Measurements from ENCODE around the gene HNRNPR.

DNA sequence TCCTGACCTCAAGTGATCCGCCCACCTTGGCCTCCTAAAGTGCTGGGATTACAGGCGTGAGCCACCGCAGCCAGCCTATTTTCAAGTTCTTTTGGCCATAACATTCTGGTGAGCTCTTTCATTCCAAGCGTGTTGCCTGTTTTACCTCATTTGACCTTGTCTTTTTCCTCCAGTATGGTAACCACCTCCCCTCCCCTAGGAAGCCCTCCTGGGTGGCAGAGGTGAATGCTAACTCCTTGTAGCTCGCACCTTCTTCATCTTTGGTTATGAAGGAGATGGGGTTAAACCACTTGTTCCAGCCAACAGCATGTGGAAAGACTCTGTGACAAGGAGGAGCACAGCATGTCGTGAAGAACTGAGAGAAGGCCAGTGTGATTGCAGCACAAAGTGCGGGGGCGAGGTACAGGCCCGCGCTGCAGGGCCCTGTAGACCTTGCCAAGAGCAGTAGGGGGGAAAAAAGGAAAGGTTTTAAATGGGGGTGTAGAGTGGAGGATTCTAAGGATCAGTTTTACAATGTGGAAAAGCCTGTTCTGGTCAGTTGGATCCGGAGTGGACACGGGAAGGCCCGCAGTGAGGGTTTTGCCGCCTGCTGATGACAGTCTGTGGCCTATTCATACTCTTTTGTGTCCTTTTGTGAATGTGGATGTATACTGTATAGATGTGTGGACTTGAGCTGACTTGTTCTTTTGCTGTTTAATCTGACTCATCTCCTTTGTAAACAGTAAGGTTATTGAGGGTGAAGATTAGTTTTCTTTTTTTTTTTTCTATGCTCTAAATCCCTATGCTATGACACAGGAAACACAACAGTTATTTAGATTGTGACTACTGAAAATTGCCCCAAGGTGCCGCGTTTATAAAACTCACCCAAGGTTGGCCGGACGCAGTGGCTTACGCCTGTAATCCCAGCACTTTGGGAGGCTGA, 33.1 kb upstream of the HNRNPR start:
- TF ChIP-seq ELF4 (IDR thresholded peaks at IDR 0.05): no peak
- TF ChIP-seq L3MBTL2 (conservative IDR thresholded peaks at IDR 0.05): no peak
- no peak for TF ChIP-seq LEF1 (IDR thresholded peaks at IDR 0.05; ENCODE audit: borderline replicate concordance)
- no peak for TF ChIP-seq SP1 (IDR thresholded peaks at IDR 0.05)
- TF ChIP-seq, protein P1, sequence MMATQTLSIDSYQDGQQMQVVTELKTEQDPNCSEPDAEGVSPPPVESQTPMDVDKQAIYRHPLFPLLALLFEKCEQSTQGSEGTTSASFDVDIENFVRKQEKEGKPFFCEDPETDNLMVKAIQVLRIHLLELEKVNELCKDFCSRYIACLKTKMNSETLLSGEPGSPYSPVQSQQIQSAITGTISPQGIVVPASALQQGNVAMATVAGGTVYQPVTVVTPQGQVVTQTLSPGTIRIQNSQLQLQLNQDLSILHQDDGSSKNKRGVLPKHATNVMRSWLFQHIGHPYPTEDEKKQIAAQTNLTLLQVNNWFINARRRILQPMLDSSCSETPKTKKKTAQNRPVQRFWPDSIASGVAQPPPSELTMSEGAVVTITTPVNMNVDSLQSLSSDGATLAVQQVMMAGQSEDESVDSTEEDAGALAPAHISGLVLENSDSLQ (IDR thresholded peaks at IDR 0.05): no peak
- no peak for TF ChIP-seq FOXK2 (IDR thresholded peaks at IDR 0.05)
- no peak for TF ChIP-seq TARDBP (IDR thresholded peaks at IDR 0.05)
- no peak for TF ChIP-seq BHLHE40 (IDR thresholded peaks at IDR 0.05; ENCODE audit: borderline replicate concordance)
- no peak for TF ChIP-seq FOXM1 (IDR thresholded peaks at IDR 0.05; ENCODE audit: borderline replicate concordance)
- 0 out of 2 replicates have a peak, but pooled peaks have one; percentile 34 for TF ChIP-seq ZNF384 (IDR thresholded peaks at IDR 0.05)
- TF ChIP-seq SUZ12 (IDR thresholded peaks at IDR 0.05): no peak
- no peak for TF ChIP-seq FOXA1 (IDR thresholded peaks at IDR 0.05)
- no peak for TF ChIP-seq ARNT (IDR thresholded peaks at IDR 0.05)

Data from HEK293T (cell line).